ENCODE measurements around the gene PCCA. TPM values are rescaled to one million over a fixed set of nuclear protein-coding genes. Genes with fewer than 3 reads are reported as not detected.
A peak's percentile ranks its signal among the peaks of the same experiment; 100 is the strongest.

PCCA gene
- total RNA-seq, 1 experiment from 2014 or later, result 52.8 TPM

- peaks cover 25% of the 10 kb centered on the region for H3K4me1 Mint-ChIP-seq
- no peaks in the 10 kb centered on the region for H3K36me3 Mint-ChIP-seq
- peak overlapping the region; percentile 82 for H3K27ac Mint-ChIP-seq
- DNase-seq (ENCODE audit: low spot score), result no peak
- CTCF ChIA-PET, result no interaction called here
- POLR2A ChIA-PET, result no interaction called here
- TF ChIP-seq HMGXB4 (CRISPR knock-in tag; IDR thresholded peaks at IDR 0.05) (no peak), PRRX2 (CRISPR knock-in tag; IDR thresholded peaks at IDR 0.05) (no peak), NR1H2 (CRISPR knock-in tag; IDR thresholded peaks at IDR 0.05) (no peak), GTF2I (CRISPR knock-in tag; conservative IDR thresholded peaks at IDR 0.05) (no peak), SP1 (CRISPR knock-in tag; conservative IDR thresholded peaks at IDR 0.05) (no peak), ZNF281 (CRISPR knock-in tag; IDR thresholded peaks at IDR 0.05) (no peak), MLX (CRISPR knock-in tag; IDR thresholded peaks at IDR 0.05) (no peak), NR2C2 (CRISPR knock-in tag; IDR thresholded peaks at IDR 0.05) (no peak), IRF2 (CRISPR knock-in tag; IDR thresholded peaks at IDR 0.05; ENCODE audit: borderline replicate concordance, low read depth) (no peak), FOXP4 (CRISPR knock-in tag; IDR thresholded peaks at IDR 0.05) (no peak), AFF4 (CRISPR knock-in tag; IDR thresholded peaks at IDR 0.05; ENCODE audit: borderline replicate concordance) (no peak), ATF2 (CRISPR knock-in tag; IDR thresholded peaks at IDR 0.05; ENCODE audit: borderline replicate concordance, low read depth) (no peak)
- no peak for ATAC-seq
- H3K4me3 Mint-ChIP-seq, result no peak overlapping the region
- H3K9me3 Mint-ChIP-seq, result no peaks in the 10 kb centered on the region
- no peaks in the 10 kb centered on the region for H3K27me3 Mint-ChIP-seq (ENCODE audit: low read depth)
Observed at GRCh38 chr13:100298116-100298681, 209.3 kb downstream of the PCCA start.
